DND-41 (cell line): ENCODE measurements around the gene GADD45A.

Experiments used
- ATAC-seq: fragments of 200-7000 bp; cut with Tn5 transposase; 3 replicates; pipeline ENCODE4 v1.9.1; 2021; ENCODE audit warnings: low read depth; ENCODE audit not compliant: insufficient read depth
- DNase-seq: peaks from one replicate; pipeline ENCODE4 v3.0.0-alpha.2; 2020
- H2AFZ ChIP-seq: 2 replicates; pipeline ENCODE4 v1.6.0; 2012; ENCODE audit warnings: low read depth, low read length
- H3K27ac ChIP-seq: 2 replicates; pipeline ENCODE4 v1.5.1; 2012; ENCODE audit warnings: low read length, inconsistent platforms
- H3K27me3 ChIP-seq: fragments of 200-600 bp; sonication (generic); 2 replicates; pipeline ENCODE4 v1.6.0; 2012; ENCODE audit warnings: low read length, mild to moderate bottlenecking, inconsistent platforms; ENCODE audit not compliant: insufficient read depth, poor library complexity
- H3K36me3 ChIP-seq: 2 replicates; pipeline ENCODE4 v1.5.1; 2012; ENCODE audit warnings: low read length, inconsistent platforms; ENCODE audit not compliant: insufficient read depth
- H3K4me1 ChIP-seq: 2 replicates; pipeline ENCODE4 v1.5.1; 2012; ENCODE audit warnings: mild to moderate bottlenecking, low read length; ENCODE audit not compliant: insufficient read depth
- H3K4me2 ChIP-seq: 2 replicates; pipeline ENCODE4 v1.6.0; 2012; ENCODE audit warnings: mild to moderate bottlenecking, moderate library complexity, low read length, inconsistent platforms; ENCODE audit not compliant: insufficient read depth
- H3K4me3 ChIP-seq, 2 experiments: fragments of 200-600 bp in 1 of 2; shearing (Covaris generic) in 1 of 2; 2 replicates each; pipeline ENCODE4 v1.5.1; 2012 to 2016; ENCODE audit warnings: inconsistent platforms in 2 of 2, low read length in 2 of 2, mild to moderate bottlenecking in 2 of 2, low read depth in 1 of 2, moderate library complexity in 1 of 2
- H3K79me2 ChIP-seq: 2 replicates; pipeline ENCODE4 v1.6.0; 2012; ENCODE audit warnings: low read length, inconsistent platforms; ENCODE audit not compliant: insufficient read depth
- H3K9ac ChIP-seq: 2 replicates; pipeline ENCODE4 v1.6.0; 2012; ENCODE audit warnings: low read depth, mild to moderate bottlenecking, inconsistent platforms, low read length, moderate library complexity
- H3K9me3 ChIP-seq: 2 replicates; pipeline ENCODE4 v1.5.1; 2012; ENCODE audit warnings: low read length, moderate library complexity, mild to moderate bottlenecking, inconsistent platforms; ENCODE audit not compliant: insufficient read depth, severe bottlenecking
- H4K20me1 ChIP-seq: 2 replicates; pipeline ENCODE4 v1.6.0; 2012; ENCODE audit warnings: low read length; ENCODE audit not compliant: insufficient read depth
- CTCF ChIP-seq: IDR thresholded peaks from 2 replicates; pipeline ENCODE4 v1.5.1; 2012; ENCODE audit warnings: borderline replicate concordance, low read length, moderate library complexity, mild to moderate bottlenecking; ENCODE audit not compliant: poor library complexity, severe bottlenecking; ENCODE audit errors: extremely low read depth
- EZH2 ChIP-seq: IDR thresholded peaks from 3 replicates; pipeline ENCODE4 v1.6.1; 2012; ENCODE audit warnings: borderline replicate concordance, low read depth, mild to moderate bottlenecking, moderate library complexity, low read length, inconsistent platforms; ENCODE audit not compliant: severe bottlenecking

Gene GADD45A

DNA sequence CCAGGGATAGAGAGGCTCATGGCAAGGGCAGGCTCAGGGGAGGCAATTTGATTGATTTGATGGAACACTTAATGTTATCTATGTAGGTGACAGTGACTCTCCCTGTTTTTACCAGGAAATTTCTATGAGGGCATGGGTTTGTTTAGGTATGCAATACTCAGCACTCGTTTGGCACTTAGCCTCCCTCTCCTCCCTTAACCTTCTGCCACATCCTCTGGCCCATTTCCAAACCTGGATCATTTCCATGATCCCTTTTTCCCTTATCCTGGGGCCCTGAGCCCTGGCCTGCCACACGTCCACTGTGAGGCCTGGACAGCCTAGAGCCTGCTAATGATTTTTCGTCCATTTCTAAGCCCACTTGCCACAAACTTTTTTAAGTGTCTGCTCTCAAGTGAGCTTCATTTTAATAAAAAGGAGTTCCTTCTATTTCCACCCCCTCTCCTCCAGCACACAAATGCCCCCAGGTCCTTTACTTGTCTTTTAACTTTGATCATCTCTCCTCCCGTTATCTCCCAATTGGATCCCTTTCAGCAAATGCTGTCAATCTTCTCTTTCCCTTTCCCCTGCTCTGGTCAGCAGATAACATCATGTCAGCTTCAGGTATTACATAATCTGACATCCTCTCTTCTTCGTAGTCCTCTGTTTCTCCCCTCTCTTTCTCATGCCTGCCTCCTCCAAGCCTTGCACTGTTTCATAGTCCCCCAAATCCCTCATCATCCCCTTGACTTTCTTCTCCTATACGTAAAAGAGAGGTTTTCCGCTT is 37.8 kb upstream of the GADD45A start:
- Histone ChIP-seq H3K27me3 (peaks cover 4% of the 10 kb centered on the region), H2AFZ (no peak overlapping the region), H3K79me2 (no peaks in the 10 kb centered on the region), H3K4me1 (no peaks in the 10 kb centered on the region), H3K9ac (no peak overlapping the region), H3K27ac (no peak overlapping the region), H3K9me3 (no peaks in the 10 kb centered on the region), H3K4me2 (no peak overlapping the region), H4K20me1 (no peaks in the 10 kb centered on the region), H3K4me3 (no peak overlapping the region), H3K36me3 (no peaks in the 10 kb centered on the region)
- DNase-seq (no peak), ATAC-seq (no peak)
- no peak for TF ChIP-seq EZH2
- no peak for TF ChIP-seq CTCF

- no peaks in the 10 kb centered on the region for H3K36me3 ChIP-seq
- no peak overlapping the region for H3K27ac ChIP-seq
- no peak for ATAC-seq
- H3K27me3 ChIP-seq, result peaks cover 4% of the 10 kb centered on the region
- H3K4me3 ChIP-seq, result no peak overlapping the region
- no peak overlapping the region for H2AFZ ChIP-seq
- no peak overlapping the region for H3K9ac ChIP-seq
- no peaks in the 10 kb centered on the region for H4K20me1 ChIP-seq
- H3K9me3 ChIP-seq, result no peaks in the 10 kb centered on the region
- TF ChIP-seq EZH2 (no peak), CTCF (no peak)
- no peak overlapping the region for H3K4me2 ChIP-seq
- H3K79me2 ChIP-seq, result no peaks in the 10 kb centered on the region
- no peak for DNase-seq
- no peaks in the 10 kb centered on the region for H3K4me1 ChIP-seq
These were observed 37.1 kb upstream of the GADD45A start for GRCh38 chr1:67647814-67648358.

DNA sequence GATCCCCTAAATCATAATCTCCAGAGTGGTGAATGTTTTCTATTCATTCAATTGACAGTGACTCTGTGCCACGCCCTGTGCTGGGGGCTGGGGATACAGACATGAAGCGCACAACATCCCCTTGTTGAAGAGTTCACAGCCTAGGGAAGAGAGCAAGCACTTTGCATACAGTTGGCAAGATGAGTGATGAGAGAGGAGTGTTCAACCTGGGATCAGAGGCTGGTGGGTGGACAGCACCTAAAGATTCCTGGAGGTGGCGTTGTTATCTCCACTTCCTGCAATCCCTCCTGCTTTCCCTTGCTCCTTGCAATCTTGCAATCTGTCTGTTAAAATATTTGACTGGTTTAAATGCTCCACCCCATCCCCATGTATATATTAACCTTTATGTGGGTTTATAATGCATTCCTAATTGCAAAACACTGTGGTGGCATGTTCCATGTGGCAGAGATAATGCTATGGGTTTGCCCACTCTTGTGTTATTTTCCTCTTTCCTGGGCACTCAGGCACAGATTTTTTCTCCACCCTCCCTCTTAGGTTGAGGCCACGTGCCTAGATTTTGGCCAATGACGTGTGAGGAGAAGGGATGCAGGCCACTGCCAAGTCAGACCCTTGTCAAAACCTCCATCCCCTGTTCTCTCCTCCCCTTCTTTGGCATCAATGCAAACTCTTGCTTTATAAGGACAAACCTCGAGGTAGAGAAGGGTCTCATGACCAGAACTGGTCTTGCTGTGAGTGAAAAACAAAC is 36.2 kb upstream of the GADD45A start:
- Histone ChIP-seq H3K9ac (no peak overlapping the region), H3K4me1 (no peaks in the 10 kb centered on the region), H3K79me2 (no peaks in the 10 kb centered on the region), H4K20me1 (no peaks in the 10 kb centered on the region), H3K27ac (no peak overlapping the region), H2AFZ (no peak overlapping the region), H3K4me2 (no peak overlapping the region), H3K36me3 (no peaks in the 10 kb centered on the region), H3K4me3 (no peak overlapping the region), H3K27me3 (peaks cover 4% of the 10 kb centered on the region), H3K9me3 (no peaks in the 10 kb centered on the region)
- ATAC-seq (no peak), DNase-seq (no peak)
- TF ChIP-seq EZH2, result no peak

GRCh38 chr1:67650061-67650460 is 34.9 kb upstream of the GADD45A start:
- DNase-seq, result no peak
- no peaks in the 10 kb centered on the region for H3K9me3 ChIP-seq

More at GRCh38 chr1:67650061-67650460, 34.9 kb upstream of the GADD45A start:
- Histone ChIP-seq H3K4me2 (no peak overlapping the region), H4K20me1 (no peaks in the 10 kb centered on the region), H2AFZ (no peak overlapping the region), H3K36me3 (no peaks in the 10 kb centered on the region), H3K9ac (no peak overlapping the region), H3K79me2 (no peaks in the 10 kb centered on the region), H3K27ac (no peak overlapping the region), H3K27me3 (peaks cover 4% of the 10 kb centered on the region), H3K4me3 (no peak overlapping the region), H3K4me1 (no peaks in the 10 kb centered on the region)
- no peak for TF ChIP-seq CTCF
- TF ChIP-seq EZH2, result no peak
- ATAC-seq, result no peak
